Epidermal melanocyte (primary cell): ENCODE results near the gene ANKRD31.
"Not testable (repeated sequence)": the region's sequence is repeated elsewhere in the genome, so short reads cannot be mapped to it uniquely, and the experiment has no call there.

Experiments
- DNase-seq: peaks from one replicate; pipeline ENCODE4 v3.0.0; 2011; ENCODE audit warnings: low spot score; ENCODE audit not compliant: insufficient read length

The ANKRD31 gene

GRCh38 chr5:75142566-75143136, 94.0 kb downstream of the ANKRD31 start:
- DNase-seq: no peak

GRCh38 chr5:75140277-75140676, 96.4 kb downstream of the ANKRD31 start:
- no peak for DNase-seq

- no peak for DNase-seq
Observed at GRCh38 chr5:75138689-75139088, 98.0 kb downstream of the ANKRD31 start.

- no peak for DNase-seq
Observed at GRCh38 chr5:75130818-75131349, 105.8 kb downstream of the ANKRD31 start.

GRCh38 chr5:75116856-75117255, 119.8 kb downstream of the ANKRD31 start:
- DNase-seq: no peak

- not testable (repeated sequence) for DNase-seq
Observed at GRCh38 chr5:75114311-75114710, 122.4 kb downstream of the ANKRD31 start.

- DNase-seq: no peak
Observed at GRCh38 chr5:75113354-75114113, 123.1 kb downstream of the ANKRD31 start.

- DNase-seq: no peak
Observed at GRCh38 chr5:75108931-75109596, 127.6 kb downstream of the ANKRD31 start.

- no peak for DNase-seq
Observed at GRCh38 chr5:75108515-75108914, 128.2 kb downstream of the ANKRD31 start.

- not testable (repeated sequence) for DNase-seq
Observed at GRCh38 chr5:75095956-75096355, 140.7 kb downstream of the ANKRD31 start.

GRCh38 chr5:75091597-75091996, 145.1 kb downstream of the ANKRD31 start:
- no peak for DNase-seq

- DNase-seq: no peak
Observed at GRCh38 chr5:75089662-75090061, 147.0 kb downstream of the ANKRD31 start.

GRCh38 chr5:75089137-75089536, 147.5 kb downstream of the ANKRD31 start:
- no peak for DNase-seq

GRCh38 chr5:75088648-75089047, 148.0 kb downstream of the ANKRD31 start:
- DNase-seq: no peak

GRCh38 chr5:75081510-75081909, 155.2 kb downstream of the ANKRD31 start:
- no peak for DNase-seq

GRCh38 chr5:75079346-75079745, 157.3 kb downstream of the ANKRD31 start:
- not testable (repeated sequence) for DNase-seq

GRCh38 chr5:75078027-75078426, 158.7 kb downstream of the ANKRD31 start:
- no peak for DNase-seq

GRCh38 chr5:75072061-75072460, 164.6 kb downstream of the ANKRD31 start:
- no peak for DNase-seq

- DNase-seq: no peak
Observed at GRCh38 chr5:75071100-75071499, 165.6 kb downstream of the ANKRD31 start.

GRCh38 chr5:75067434-75067833, 169.2 kb downstream of the ANKRD31 start:
- DNase-seq: no peak

- no peak for DNase-seq
Observed at GRCh38 chr5:75062925-75063531, 173.7 kb downstream of the ANKRD31 start.
